AG09309 (cell line): ENCODE data around the gene ZPLD1.

ENCODE experiments used
- DNase-seq: peaks from one replicate; pipeline ENCODE4 v3.0.0-alpha.2; 2010; ENCODE audit warnings: low read depth
- H3K4me3 ChIP-seq: 2 replicates; pipeline ENCODE4 v1.5.1; 2011; ENCODE audit warnings: mild to moderate bottlenecking, low read depth, low read length, moderate library complexity; ENCODE audit not compliant: control insufficient read depth
- CTCF ChIP-seq: IDR thresholded peaks from 2 replicates; pipeline ENCODE4 v1.5.1; 2011; ENCODE audit warnings: mild to moderate bottlenecking, low read depth, low read length, inconsistent platforms; ENCODE audit not compliant: insufficient read depth, control insufficient read depth; ENCODE audit errors: missing control alignments

ZPLD1 gene

GRCh38 chr3:102451543-102451942 lies 16.7 kb downstream of the ZPLD1 start:
- no peak for DNase-seq
- no peak for TF ChIP-seq CTCF
- H3K4me3 ChIP-seq = no peak overlapping the region

- no peak for DNase-seq
- no peak for TF ChIP-seq CTCF
- no peak overlapping the region for H3K4me3 ChIP-seq
These were observed 19.4 kb downstream of the ZPLD1 start for GRCh38 chr3:102454181-102454580.

- no peak overlapping the region for H3K4me3 ChIP-seq
- DNase-seq = no peak
These were observed 22.8 kb downstream of the ZPLD1 start for GRCh38 chr3:102457644-102458043.

GRCh38 chr3:102460579-102460978 lies 25.8 kb downstream of the ZPLD1 start:
- DNase-seq = no peak
- no peak overlapping the region for H3K4me3 ChIP-seq
- no peak for TF ChIP-seq CTCF

More at GRCh38 chr3:102457644-102458043, 22.8 kb downstream of the ZPLD1 start:
- no peak for TF ChIP-seq CTCF

GRCh38 chr3:102464261-102464660 lies 29.4 kb downstream of the ZPLD1 start:
- H3K4me3 ChIP-seq = no peak overlapping the region
- TF ChIP-seq CTCF = no peak
- DNase-seq = no peak

- TF ChIP-seq CTCF = no peak
- no peak for DNase-seq
- no peak overlapping the region for H3K4me3 ChIP-seq
These were observed 31.2 kb downstream of the ZPLD1 start for GRCh38 chr3:102466001-102466400.

- TF ChIP-seq CTCF = no peak
- DNase-seq = no peak
- no peak overlapping the region for H3K4me3 ChIP-seq
These were observed 35.3 kb downstream of the ZPLD1 start for GRCh38 chr3:102470066-102470465.
